ENCODE results near the gene L3MBTL4. TPM values are rescaled to one million over a fixed set of nuclear protein-coding genes. Genes with fewer than 3 reads are reported as not detected.

L3MBTL4 gene
- total RNA-seq, 1 donor from 2014 or later, result 0.56 TPM

DNA sequence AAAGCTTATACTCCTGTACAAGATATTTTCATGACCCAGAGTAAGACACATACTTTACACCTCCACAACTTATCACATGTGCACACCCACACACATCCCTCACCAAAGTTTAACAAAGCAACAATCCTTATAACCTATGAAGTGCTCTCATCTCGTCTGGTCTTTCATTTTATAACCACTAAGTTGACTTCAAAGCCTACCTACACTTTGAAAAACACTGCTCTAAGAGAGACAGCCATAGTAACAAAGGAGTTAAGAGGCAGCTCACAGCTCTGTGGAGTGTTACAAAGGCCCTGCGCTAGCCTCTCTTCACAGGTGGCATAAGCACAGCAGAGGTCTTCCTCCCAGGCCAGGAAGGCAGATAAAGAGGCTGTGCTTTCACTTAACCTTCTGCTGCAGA lies 449.7 kb downstream of the L3MBTL4 start:
- Mint-ChIP-seq H3K36me3 (ENCODE audit: low read depth, unreplicated experiment) (no peaks in the 10 kb centered on the region), H3K4me1 (ENCODE audit: unreplicated experiment) (peaks cover 2% of the 10 kb centered on the region), H3K4me3 (ENCODE audit: unreplicated experiment) (no peak overlapping the region), H3K27ac (ENCODE audit: unreplicated experiment) (no peak overlapping the region), H3K27me3 (ENCODE audit: unreplicated experiment) (peaks cover 2% of the 10 kb centered on the region), H3K9me3 (ENCODE audit: unreplicated experiment) (no peaks in the 10 kb centered on the region)
- TF ChIP-seq, protein P1, sequence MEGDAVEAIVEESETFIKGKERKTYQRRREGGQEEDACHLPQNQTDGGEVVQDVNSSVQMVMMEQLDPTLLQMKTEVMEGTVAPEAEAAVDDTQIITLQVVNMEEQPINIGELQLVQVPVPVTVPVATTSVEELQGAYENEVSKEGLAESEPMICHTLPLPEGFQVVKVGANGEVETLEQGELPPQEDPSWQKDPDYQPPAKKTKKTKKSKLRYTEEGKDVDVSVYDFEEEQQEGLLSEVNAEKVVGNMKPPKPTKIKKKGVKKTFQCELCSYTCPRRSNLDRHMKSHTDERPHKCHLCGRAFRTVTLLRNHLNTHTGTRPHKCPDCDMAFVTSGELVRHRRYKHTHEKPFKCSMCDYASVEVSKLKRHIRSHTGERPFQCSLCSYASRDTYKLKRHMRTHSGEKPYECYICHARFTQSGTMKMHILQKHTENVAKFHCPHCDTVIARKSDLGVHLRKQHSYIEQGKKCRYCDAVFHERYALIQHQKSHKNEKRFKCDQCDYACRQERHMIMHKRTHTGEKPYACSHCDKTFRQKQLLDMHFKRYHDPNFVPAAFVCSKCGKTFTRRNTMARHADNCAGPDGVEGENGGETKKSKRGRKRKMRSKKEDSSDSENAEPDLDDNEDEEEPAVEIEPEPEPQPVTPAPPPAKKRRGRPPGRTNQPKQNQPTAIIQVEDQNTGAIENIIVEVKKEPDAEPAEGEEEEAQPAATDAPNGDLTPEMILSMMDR (IDR thresholded peaks at IDR 0.05; ENCODE audit: unreplicated experiment), result no peak
- no peak for DNase-seq (ENCODE audit: low spot score)

DNA sequence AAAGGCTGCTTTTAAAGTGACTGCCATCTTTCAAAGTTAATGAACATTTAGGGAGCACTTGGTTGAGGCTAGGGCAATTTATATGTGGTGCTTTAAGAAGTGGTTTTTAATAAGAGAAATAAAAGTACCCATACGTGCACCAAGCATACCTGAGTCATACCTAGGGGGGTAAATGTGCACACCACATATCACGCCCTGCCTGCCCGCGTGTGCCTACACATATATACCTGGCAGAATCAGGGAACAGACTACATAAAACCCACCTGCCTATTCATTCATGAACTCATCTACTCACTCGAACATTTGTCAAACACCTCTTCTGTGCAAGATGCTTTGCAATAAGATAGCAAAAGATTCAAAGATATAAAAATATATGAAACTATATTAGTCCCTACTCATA lies 450.1 kb downstream of the L3MBTL4 start:
- H3K36me3 Mint-ChIP-seq (ENCODE audit: low read depth, unreplicated experiment), result no peaks in the 10 kb centered on the region
- TF ChIP-seq, protein P1 (IDR thresholded peaks at IDR 0.05; ENCODE audit: unreplicated experiment), result no peak
- H3K27ac Mint-ChIP-seq (ENCODE audit: unreplicated experiment), result no peak overlapping the region
- H3K27me3 Mint-ChIP-seq (ENCODE audit: unreplicated experiment), result peaks cover 2% of the 10 kb centered on the region
- no peak for DNase-seq (ENCODE audit: low spot score)
- no peak overlapping the region for H3K4me3 Mint-ChIP-seq (ENCODE audit: unreplicated experiment)
- no peaks in the 10 kb centered on the region for H3K4me1 Mint-ChIP-seq (ENCODE audit: unreplicated experiment)
- no peaks in the 10 kb centered on the region for H3K9me3 Mint-ChIP-seq (ENCODE audit: unreplicated experiment)

DNA sequence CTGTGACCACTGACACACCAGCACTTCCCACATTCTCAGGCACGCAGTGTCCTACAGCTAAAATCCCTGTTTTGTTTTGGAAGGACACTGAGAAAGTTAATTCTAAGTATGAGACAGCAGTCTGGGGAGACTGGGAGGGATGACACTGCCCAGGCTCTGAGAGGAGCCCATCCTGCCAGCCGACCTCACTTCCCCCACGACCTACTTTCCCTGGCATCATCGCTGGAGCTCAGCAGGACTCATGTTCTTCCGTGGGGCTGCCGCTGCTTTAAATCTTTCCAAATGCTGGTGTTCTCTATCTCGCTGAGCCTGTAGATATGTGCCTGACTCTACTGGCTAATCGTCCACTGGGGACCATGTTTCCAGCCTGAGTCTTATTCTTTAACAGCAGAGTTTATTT lies 450.6 kb downstream of the L3MBTL4 start:
- no peak for DNase-seq (ENCODE audit: low spot score)
- Mint-ChIP-seq H3K36me3 (ENCODE audit: low read depth, unreplicated experiment) (no peaks in the 10 kb centered on the region), H3K4me1 (ENCODE audit: unreplicated experiment) (no peaks in the 10 kb centered on the region), H3K27me3 (ENCODE audit: unreplicated experiment) (peaks cover 2% of the 10 kb centered on the region), H3K4me3 (ENCODE audit: unreplicated experiment) (no peak overlapping the region), H3K27ac (ENCODE audit: unreplicated experiment) (no peak overlapping the region), H3K9me3 (ENCODE audit: unreplicated experiment) (no peaks in the 10 kb centered on the region)
- TF ChIP-seq, protein P1 (IDR thresholded peaks at IDR 0.05; ENCODE audit: unreplicated experiment), result no peak

DNA sequence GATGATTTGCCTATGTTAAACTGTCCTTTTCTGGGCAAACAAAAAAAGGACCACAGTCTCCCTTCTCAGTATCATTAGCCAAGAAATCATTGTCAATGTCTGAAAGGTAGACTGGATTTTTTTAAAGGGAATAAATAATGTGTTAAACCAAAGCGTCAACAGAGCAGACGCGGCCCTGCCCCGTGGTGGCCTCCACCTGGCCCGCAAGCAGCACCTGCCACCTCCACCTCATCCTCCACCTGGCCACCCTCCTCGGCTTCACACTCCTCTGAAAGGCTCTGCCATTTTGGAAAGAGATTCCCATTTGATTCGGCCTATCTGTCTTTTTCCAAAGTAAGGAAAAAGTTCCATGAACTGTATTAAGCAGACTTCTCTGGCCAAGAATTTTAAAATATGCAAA lies 451.4 kb downstream of the L3MBTL4 start:
- Mint-ChIP-seq H3K27ac (ENCODE audit: unreplicated experiment) (no peak overlapping the region), H3K9me3 (ENCODE audit: unreplicated experiment) (no peaks in the 10 kb centered on the region)
- TF ChIP-seq, protein P1 (IDR thresholded peaks at IDR 0.05; ENCODE audit: unreplicated experiment), result no peak

DNA sequence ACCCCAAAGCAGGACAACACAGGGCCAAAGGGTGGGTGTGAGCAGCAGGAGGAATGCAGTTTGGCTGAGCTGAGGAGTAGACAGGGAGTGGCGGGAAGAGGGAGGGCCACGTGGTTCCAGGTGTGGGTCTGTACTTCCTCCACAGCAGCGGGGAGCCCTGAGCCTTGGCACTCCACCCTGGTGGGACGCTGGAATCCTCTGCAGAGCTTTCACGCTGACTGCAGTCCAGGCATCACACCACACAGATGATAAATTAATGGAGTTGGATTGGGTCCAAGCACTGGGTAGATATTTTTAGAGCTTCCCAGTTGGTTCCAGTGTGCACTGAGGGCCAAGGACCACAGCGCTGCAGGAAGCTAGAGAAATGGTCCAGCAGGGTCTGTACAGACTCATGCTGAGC lies 452.3 kb downstream of the L3MBTL4 start:
- Mint-ChIP-seq H3K9me3 (ENCODE audit: unreplicated experiment) (no peaks in the 10 kb centered on the region), H3K27me3 (ENCODE audit: unreplicated experiment) (peaks cover 2% of the 10 kb centered on the region), H3K4me1 (ENCODE audit: unreplicated experiment) (no peaks in the 10 kb centered on the region), H3K27ac (ENCODE audit: unreplicated experiment) (no peak overlapping the region), H3K36me3 (ENCODE audit: low read depth, unreplicated experiment) (no peaks in the 10 kb centered on the region), H3K4me3 (ENCODE audit: unreplicated experiment) (no peak overlapping the region)
- TF ChIP-seq, protein P1 (IDR thresholded peaks at IDR 0.05; ENCODE audit: unreplicated experiment), result no peak
- DNase-seq (ENCODE audit: low spot score), result no peak

More for the DNA sequence above, 451.4 kb downstream of the L3MBTL4 start:
- no peaks in the 10 kb centered on the region for H3K4me1 Mint-ChIP-seq (ENCODE audit: unreplicated experiment)
- peaks cover 2% of the 10 kb centered on the region for H3K27me3 Mint-ChIP-seq (ENCODE audit: unreplicated experiment)
- H3K36me3 Mint-ChIP-seq (ENCODE audit: low read depth, unreplicated experiment), result no peaks in the 10 kb centered on the region
- no peak overlapping the region for H3K4me3 Mint-ChIP-seq (ENCODE audit: unreplicated experiment)
- DNase-seq (ENCODE audit: low spot score), result no peak
